ENCODE measurements around the gene CEACAM16.

Gene CEACAM16

DNA sequence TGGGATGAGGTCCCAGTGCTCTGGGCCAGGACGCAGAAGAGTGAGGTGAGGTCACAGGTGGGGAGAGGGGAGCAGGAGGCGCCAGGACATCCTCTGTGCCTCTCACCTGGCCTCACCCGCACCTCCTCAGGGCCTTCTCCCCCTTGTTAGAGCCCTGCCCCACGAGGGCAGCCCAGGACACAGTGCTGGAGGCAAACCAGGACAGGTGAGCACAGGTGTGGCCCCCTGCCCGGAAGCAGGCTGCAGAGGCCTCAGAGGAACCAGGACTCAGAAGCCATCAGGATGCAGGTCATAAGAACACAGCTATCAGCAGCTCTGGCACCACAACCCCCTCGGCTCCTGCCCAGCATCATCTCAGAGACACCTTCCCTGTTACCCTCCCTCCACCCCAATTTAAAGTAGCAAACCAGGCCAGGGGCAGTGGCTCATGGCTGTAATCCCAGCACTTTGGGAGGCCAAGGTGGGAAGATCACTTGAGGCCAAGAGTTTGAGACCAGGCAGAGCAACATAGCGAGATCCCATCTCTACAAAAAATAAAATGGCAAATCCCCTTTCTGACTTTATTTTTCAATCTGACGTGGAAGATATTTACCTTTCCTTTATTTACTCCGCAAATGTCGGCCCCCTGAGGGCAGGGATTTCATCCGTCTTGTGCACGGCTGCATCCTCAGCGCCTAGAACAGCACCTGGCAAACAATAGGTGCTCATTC is at the start of gene CEACAM16:
CEACAM16 (plus strand) TSS at position 660 of the 710 bp plus-strand sequence. CDS start 2,306 bp downstream, outside the sequence.
- no peak within 1 kb of the TSS for H3K4me3 ChIP-seq (ENCODE audit: low read length)
- TF ChIP-seq CTCF (conservative IDR thresholded peaks at IDR 0.05; ENCODE audit: low read depth, low read length): no peak
- DNase-seq (ENCODE audit: low read depth): no peak

- no peak overlapping the region for H3K4me3 ChIP-seq (ENCODE audit: low read length)
- DNase-seq (ENCODE audit: low read depth): no peak
- TF ChIP-seq CTCF (conservative IDR thresholded peaks at IDR 0.05; ENCODE audit: low read depth, low read length): no peak
Measured at GRCh38 chr19:44649578-44650145, 49.3 kb upstream of the CEACAM16 start.

DNA sequence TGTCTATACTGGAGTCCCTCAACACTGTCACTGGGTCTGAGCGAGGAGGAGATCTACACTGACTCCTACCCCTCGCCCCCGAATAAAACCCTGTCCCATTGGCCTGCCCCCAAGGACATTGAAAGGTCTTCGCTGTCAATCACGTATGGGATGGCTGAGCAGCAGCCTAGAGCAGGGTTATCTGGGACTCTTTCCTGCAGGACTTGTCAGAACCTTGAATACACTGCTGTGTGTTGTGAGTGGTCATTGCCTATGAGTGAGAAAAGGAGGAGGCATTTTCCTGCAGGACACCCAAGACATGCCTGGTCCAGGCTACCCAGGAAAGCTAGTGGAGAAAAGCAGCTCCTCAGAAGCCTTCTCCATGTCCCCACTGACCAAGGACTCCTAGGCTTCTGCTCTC is 45.6 kb upstream of the CEACAM16 start:
- TF ChIP-seq CTCF (conservative IDR thresholded peaks at IDR 0.05; ENCODE audit: low read depth, low read length): no peak
- no peak for DNase-seq (ENCODE audit: low read depth)
- no peak overlapping the region for H3K4me3 ChIP-seq (ENCODE audit: low read length)

GRCh38 chr19:44653977-44654774 is 44.8 kb upstream of the CEACAM16 start:
- DNase-seq (ENCODE audit: low read depth): no peak
- no peak overlapping the region for H3K4me3 ChIP-seq (ENCODE audit: low read length)
- peak; percentile 65 for TF ChIP-seq CTCF (conservative IDR thresholded peaks at IDR 0.05; ENCODE audit: low read depth, low read length)

DNA sequence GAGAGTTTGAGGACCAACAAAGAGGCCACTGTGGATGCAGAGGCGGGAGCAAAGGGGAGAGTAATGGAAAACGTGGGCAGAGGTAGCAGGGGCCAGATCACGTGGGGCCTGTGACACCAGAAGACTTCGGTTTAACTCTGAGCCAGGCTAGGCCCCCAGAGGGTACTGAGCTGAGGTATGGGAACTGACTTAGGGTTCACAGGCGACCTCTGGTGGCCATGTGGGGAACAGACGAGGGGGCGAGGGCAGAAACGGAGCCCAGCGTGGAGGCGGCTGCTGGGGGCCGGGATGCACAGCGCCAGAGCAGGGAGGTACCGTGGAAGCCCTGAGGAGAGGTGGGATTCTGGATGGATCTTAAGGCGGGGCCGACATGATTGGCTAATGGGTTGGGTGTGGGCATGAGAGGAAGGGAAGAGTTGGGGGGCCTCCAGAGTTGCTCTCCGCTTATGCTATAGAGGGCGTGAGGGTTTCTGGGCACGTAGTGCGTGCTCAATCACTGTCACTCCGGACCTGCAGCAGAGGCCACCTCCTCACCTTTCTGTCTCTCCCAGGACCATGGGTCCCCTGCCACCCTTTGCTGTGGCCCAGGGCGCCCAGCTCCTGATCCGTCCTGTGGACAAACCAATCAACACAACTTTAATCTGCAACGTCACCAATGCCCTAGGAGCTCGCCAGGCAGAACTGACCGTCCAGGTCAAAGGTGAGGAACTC is 41.6 kb upstream of the CEACAM16 start:
- no peak overlapping the region for H3K4me3 ChIP-seq (ENCODE audit: low read length)
- TF ChIP-seq CTCF (conservative IDR thresholded peaks at IDR 0.05; ENCODE audit: low read depth, low read length): peak; percentile 93
- no peak for DNase-seq (ENCODE audit: low read depth)

- no peak overlapping the region for H3K4me3 ChIP-seq (ENCODE audit: low read length)
- TF ChIP-seq CTCF (conservative IDR thresholded peaks at IDR 0.05; ENCODE audit: low read depth, low read length): no peak
- DNase-seq (ENCODE audit: low read depth): no peak
Measured at GRCh38 chr19:44658069-44658733, 40.8 kb upstream of the CEACAM16 start.
